Parathyroid adenoma (tissue), 2 donors: ENCODE data around the gene DUS4L.
"Not testable (repeated sequence)": the region's sequence is repeated elsewhere in the genome, so short reads cannot be mapped to it uniquely, and the experiment has no call there.

Experiments
- H2AFZ ChIP-seq: fragments of 300-600 bp; sonication (generic); one replicate; pipeline ENCODE4 v1.7.0; 2017; ENCODE audit warnings: antibody characterized with exemption, mild to moderate bottlenecking
- H3K27ac ChIP-seq: fragments of 300-600 bp; sonication (generic); one replicate; pipeline ENCODE4 v1.7.0; 2017
- H3K27me3 ChIP-seq: fragments of 300-600 bp; sonication (generic); one replicate; pipeline ENCODE4 v1.7.0; 2017; ENCODE audit warnings: low read length; ENCODE audit not compliant: control insufficient read depth, insufficient read depth
- H3K36me3 ChIP-seq: fragments of 300-600 bp; sonication (generic); one replicate; pipeline ENCODE4 v1.7.0; 2017; ENCODE audit warnings: low read length; ENCODE audit not compliant: control insufficient read depth, insufficient read depth
- H3K4me1 ChIP-seq: fragments of 300-600 bp; sonication (generic); one replicate; pipeline ENCODE4 v1.7.0; 2017; ENCODE audit warnings: control low read depth
- H3K4me2 ChIP-seq: fragments of 300-600 bp; sonication (generic); one replicate; pipeline ENCODE4 v1.7.0; 2017; ENCODE audit warnings: low read length
- H3K4me3 ChIP-seq: fragments of 300-600 bp; sonication (generic); one replicate; pipeline ENCODE4 v1.7.0; 2017; ENCODE audit warnings: low read depth, low read length
- H3K79me2 ChIP-seq: fragments of 300-600 bp; sonication (generic); one replicate; pipeline ENCODE4 v1.7.0; 2017; ENCODE audit warnings: control low read depth
- H3K9ac ChIP-seq: fragments of 300-600 bp; sonication (generic); one replicate; pipeline ENCODE4 v1.7.0; 2017; ENCODE audit warnings: mild to moderate bottlenecking
- H3K9me3 ChIP-seq: fragments of 300-600 bp; sonication (generic); one replicate; pipeline ENCODE4 v1.7.0; 2017; ENCODE audit warnings: low read length; ENCODE audit not compliant: control insufficient read depth
- TF ChIP-seq, protein P1 (sequence below): fragments of 300-600 bp; sonication (generic); IDR thresholded peaks from one replicate; pipeline ENCODE4 v1.7.0; 2017; ENCODE audit warnings: antibody characterized with exemption, mild to moderate bottlenecking
- donor health status: primary hyperparathyroidism.

Gene DUS4L

DNA sequence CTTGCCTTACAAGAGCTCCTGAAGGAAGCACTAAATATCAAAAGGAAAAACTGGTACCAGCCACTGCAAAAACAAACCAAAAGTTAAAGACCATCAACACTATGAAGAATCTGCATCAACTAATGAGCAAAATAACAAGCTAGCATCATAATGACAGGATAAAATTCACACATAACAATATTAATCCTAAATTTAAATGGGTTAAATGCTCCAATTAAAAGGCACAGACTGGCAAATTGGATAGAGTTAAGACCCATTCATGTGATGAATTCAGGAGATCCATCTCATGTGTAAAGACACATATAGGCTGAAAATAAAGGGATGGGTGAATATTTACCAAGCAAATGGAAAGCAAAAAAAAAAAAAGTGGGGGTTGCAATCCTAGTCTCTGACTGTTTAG lies 29.6 kb upstream of the DUS4L start:
- H2AFZ ChIP-seq, result no peak overlapping the region
- H3K4me3 ChIP-seq, result no peak overlapping the region
- TF ChIP-seq, protein P1, sequence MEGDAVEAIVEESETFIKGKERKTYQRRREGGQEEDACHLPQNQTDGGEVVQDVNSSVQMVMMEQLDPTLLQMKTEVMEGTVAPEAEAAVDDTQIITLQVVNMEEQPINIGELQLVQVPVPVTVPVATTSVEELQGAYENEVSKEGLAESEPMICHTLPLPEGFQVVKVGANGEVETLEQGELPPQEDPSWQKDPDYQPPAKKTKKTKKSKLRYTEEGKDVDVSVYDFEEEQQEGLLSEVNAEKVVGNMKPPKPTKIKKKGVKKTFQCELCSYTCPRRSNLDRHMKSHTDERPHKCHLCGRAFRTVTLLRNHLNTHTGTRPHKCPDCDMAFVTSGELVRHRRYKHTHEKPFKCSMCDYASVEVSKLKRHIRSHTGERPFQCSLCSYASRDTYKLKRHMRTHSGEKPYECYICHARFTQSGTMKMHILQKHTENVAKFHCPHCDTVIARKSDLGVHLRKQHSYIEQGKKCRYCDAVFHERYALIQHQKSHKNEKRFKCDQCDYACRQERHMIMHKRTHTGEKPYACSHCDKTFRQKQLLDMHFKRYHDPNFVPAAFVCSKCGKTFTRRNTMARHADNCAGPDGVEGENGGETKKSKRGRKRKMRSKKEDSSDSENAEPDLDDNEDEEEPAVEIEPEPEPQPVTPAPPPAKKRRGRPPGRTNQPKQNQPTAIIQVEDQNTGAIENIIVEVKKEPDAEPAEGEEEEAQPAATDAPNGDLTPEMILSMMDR, result no peak
- no peaks in the 10 kb centered on the region for H3K4me1 ChIP-seq
- peaks cover 6% of the 10 kb centered on the region for H3K79me2 ChIP-seq
- no peaks in the 10 kb centered on the region for H3K36me3 ChIP-seq
- H3K27me3 ChIP-seq, result no peaks in the 10 kb centered on the region
- H3K9ac ChIP-seq, result no peak overlapping the region
- no peak overlapping the region for H3K4me2 ChIP-seq
- H3K9me3 ChIP-seq, result no peaks in the 10 kb centered on the region
- H3K27ac ChIP-seq, result no peak overlapping the region

DNA sequence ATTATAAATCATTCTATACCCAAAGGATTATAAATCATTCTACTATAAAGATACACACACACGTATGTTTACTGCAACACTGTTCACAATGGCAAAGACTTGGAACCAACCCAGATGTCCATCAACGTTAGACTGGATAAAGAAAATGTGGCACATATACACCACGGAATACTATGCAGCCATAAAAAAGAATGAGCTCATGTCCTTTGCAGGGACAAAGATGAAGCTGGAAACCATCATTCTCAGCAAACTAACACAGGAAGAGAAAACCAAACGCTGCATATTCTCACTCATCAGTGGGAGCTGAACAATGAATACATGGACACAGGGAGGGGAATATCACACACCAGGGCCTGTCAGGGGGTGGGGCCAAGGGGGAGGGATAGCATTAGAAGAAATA lies 26.5 kb upstream of the DUS4L start:
- not testable (repeated sequence) for H3K4me3 ChIP-seq, H3K36me3 ChIP-seq, H3K4me2 ChIP-seq, H3K27me3 ChIP-seq, H3K9ac ChIP-seq, H3K9me3 ChIP-seq, H3K4me1 ChIP-seq, H3K79me2 ChIP-seq, H3K27ac ChIP-seq, H2AFZ ChIP-seq

DNA sequence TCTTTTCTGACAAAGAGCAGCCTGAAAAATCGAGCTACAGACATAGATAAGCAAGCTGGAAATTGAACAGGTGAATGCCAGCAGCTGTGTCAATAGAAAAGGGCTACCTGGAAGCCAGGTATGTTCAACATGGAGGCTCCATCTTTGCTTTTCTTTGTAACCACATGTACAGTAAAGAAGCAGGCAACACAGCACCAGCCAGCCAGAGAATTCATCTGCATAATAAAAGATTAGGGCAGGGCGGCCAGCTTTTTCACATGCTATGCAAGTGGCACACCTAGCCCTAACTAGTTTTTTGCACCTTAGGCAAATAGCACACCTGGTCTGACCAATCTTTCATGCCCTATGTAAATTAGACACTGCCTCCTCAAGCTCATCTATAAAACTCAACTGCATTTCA lies 25.8 kb upstream of the DUS4L start:
- Histone ChIP-seq H3K27me3 (no peaks in the 10 kb centered on the region), H3K4me3 (no peak overlapping the region), H3K9me3 (no peaks in the 10 kb centered on the region), H3K27ac (no peak overlapping the region), H3K9ac (no peak overlapping the region), H3K79me2 (peaks cover 6% of the 10 kb centered on the region), H2AFZ (no peak overlapping the region), H3K4me1 (no peaks in the 10 kb centered on the region), H3K36me3 (no peaks in the 10 kb centered on the region), H3K4me2 (no peak overlapping the region)
- TF ChIP-seq, protein P1, result no peak

DNA sequence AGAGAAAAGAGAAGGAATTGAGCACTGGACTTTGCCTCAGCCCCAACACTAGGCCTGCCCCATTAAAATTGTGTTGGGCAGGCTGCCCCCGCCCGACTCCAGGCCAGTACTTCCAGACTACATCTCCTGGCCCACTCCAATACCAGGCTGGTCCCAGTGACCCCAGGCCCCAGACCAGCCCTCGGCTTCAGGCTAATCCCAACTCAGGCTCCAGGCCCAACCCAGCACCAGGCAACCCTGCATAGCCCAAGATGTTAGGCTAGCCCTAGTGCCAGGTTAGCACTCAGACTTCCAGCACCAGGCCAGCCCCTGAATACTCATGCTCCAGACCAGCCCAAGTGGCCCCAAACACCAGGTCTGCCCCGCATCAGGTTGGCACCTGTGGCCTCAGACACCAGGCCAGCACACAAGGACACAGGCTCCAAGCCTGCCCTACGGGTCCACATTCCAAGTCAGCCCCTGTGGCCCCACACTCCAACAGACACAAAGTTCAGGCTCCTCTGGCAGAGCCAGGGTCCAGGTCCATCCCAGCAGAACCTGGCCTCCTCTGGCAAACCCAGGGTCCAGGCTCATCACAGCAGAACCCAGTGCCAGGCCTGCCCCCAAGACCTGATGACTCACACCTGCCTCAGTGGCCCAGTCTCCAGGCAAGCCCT lies 20.3 kb upstream of the DUS4L start:
- Histone ChIP-seq H3K79me2 (peaks cover 15% of the 10 kb centered on the region), H3K4me2 (no peak overlapping the region), H3K27me3 (no peaks in the 10 kb centered on the region), H3K9me3 (no peaks in the 10 kb centered on the region), H3K36me3 (no peaks in the 10 kb centered on the region), H3K9ac (no peak overlapping the region), H3K27ac (no peak overlapping the region), H3K4me3 (no peak overlapping the region), H3K4me1 (no peaks in the 10 kb centered on the region), H2AFZ (no peak overlapping the region)
- TF ChIP-seq, protein P1, result no peak

DNA sequence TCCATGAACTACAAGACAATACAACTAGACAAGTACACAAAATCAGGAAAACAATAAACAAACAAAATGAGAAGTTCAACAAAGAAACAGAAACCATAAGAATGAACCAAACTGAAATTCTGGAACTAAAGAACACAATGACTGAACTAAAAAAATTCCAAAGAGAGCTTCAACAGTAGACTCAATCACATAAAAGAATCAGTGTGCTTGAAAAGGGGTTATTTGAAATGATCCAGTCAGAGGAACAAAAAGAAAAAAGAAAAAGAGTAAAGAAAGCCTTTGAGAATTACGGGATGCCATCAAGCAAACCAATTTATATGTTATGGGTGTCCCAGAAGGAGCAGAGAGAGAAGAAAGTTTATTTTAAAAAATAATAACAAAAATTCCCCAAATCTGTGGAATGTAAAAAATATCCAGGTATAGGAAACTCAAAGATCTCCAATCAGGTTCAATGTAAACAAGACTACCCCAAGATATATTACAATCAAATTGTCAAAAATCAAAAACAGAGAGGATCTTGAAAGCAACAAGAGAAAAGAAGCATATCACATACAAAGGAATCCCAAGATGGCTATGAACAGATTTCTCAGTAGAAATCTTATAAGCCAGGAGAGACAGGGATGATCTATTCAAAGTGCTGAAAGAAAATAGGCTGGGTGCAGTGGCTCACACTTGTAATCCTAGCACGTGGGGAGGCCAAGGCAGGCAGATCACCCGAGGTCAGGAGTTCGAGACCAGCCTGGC lies 18.8 kb upstream of the DUS4L start:
- Histone ChIP-seq H3K36me3 (no peaks in the 10 kb centered on the region), H3K27me3 (no peaks in the 10 kb centered on the region), H3K4me2 (no peak overlapping the region), H3K4me1 (no peaks in the 10 kb centered on the region), H2AFZ (no peak overlapping the region), H3K4me3 (no peak overlapping the region), H3K9me3 (no peaks in the 10 kb centered on the region), H3K79me2 (peaks cover 15% of the 10 kb centered on the region), H3K27ac (no peak overlapping the region), H3K9ac (no peak overlapping the region)
- TF ChIP-seq, protein P1, result no peak
